Colonic mucosa (tissue), 4 donors: ENCODE results near the gene TMEM269. TPM values are rescaled to one million over a fixed set of nuclear protein-coding genes. Genes with fewer than 3 reads are reported as not detected.

Experiments
- DNase-seq: peaks from one replicate; pipeline ENCODE4 v3.0.0-alpha.2; 2020
- H3K27ac ChIP-seq: fragments of 200-600 bp; one replicate; pipeline ENCODE4 v1.8.0; 2021
- H3K27me3 ChIP-seq: fragments of 200-600 bp; one replicate; pipeline ENCODE4 v1.8.0; 2021
- H3K36me3 ChIP-seq: fragments of 200-600 bp; one replicate; pipeline ENCODE4 v1.8.0; 2021
- H3K4me1 ChIP-seq: fragments of 200-600 bp; one replicate; pipeline ENCODE4 v1.8.0; 2021; ENCODE audit warnings: mild to moderate bottlenecking
- H3K4me3 ChIP-seq: fragments of 200-600 bp; one replicate; pipeline ENCODE4 v1.8.0; 2021
- H3K9ac ChIP-seq, 2 donors: one replicate each; pipeline ENCODE4 v1.7.0; 2013; ENCODE audit warnings: control low read depth in 2 of 2, low read depth in 2 of 2, low read length in 2 of 2
- H3K9me3 ChIP-seq: fragments of 200-600 bp; one replicate; pipeline ENCODE4 v1.8.0; 2021
- intact Hi-C: fragments of 100-400 bp; cut with DNase I; formaldehyde crosslinking; loops from one replicate; pipeline ENCODE4 v1.14.1; 2022
- total RNA-seq, 2 donors: library from RNA; stranded (reverse); fragmentation: NEBNext Ultra II Directional in 1 of 2; extraction: Animal tissue kit (Norgen Biotek cat#: 25700) in 1 of 2; gene quantifications; one replicate each; pipeline ENCODE4 v1.2.1, GENCODE V29; 2021
- TF ChIP-seq, protein P1 (sequence below): fragments of 200-600 bp; IDR thresholded peaks from one replicate; pipeline ENCODE4 v1.8.0; 2022; ENCODE audit warnings: antibody characterized with exemption, mild to moderate bottlenecking
- donor health status: healthy.
- donor health status: DM: no; HTN: no; CAD: no.
- donor health status: DM: no; HTN: no; CAD: no.

Gene TMEM269
- total RNA-seq, 2 donors from 2014 or later: 0.10 TPM; not detected in 1

DNA sequence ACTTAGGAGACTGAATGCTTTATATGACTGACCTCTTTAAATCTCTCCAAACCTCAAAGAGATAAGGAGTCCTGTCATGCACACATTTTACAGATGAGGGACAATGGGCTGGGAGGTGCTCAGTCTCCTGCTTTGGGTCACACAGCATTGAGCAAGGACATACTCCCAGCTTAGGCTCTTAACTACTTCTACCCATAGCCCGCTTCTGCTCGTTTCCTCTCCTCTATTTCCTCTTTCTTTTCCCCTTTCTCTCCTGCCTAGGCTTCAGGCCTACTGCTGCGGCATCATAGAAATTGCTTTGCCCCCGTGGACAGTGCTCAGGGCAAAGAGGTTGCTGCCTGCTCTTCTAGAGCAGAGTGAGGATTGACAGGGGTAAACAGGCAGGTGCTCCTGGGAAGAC is 49.2 kb downstream of the TMEM269 start:
- intact Hi-C loops: no loop called here
- H3K36me3 ChIP-seq: no peaks in the 10 kb centered on the region
- H3K4me1 ChIP-seq: no peaks in the 10 kb centered on the region
- H3K27ac ChIP-seq: no peak overlapping the region
- no peaks in the 10 kb centered on the region for H3K9me3 ChIP-seq
- TF ChIP-seq, protein P1, sequence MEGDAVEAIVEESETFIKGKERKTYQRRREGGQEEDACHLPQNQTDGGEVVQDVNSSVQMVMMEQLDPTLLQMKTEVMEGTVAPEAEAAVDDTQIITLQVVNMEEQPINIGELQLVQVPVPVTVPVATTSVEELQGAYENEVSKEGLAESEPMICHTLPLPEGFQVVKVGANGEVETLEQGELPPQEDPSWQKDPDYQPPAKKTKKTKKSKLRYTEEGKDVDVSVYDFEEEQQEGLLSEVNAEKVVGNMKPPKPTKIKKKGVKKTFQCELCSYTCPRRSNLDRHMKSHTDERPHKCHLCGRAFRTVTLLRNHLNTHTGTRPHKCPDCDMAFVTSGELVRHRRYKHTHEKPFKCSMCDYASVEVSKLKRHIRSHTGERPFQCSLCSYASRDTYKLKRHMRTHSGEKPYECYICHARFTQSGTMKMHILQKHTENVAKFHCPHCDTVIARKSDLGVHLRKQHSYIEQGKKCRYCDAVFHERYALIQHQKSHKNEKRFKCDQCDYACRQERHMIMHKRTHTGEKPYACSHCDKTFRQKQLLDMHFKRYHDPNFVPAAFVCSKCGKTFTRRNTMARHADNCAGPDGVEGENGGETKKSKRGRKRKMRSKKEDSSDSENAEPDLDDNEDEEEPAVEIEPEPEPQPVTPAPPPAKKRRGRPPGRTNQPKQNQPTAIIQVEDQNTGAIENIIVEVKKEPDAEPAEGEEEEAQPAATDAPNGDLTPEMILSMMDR: no peak
- DNase-seq: no peak
- no peak overlapping the region for H3K4me3 ChIP-seq
- H3K9ac ChIP-seq: no peak overlapping the region
- no peaks in the 10 kb centered on the region for H3K27me3 ChIP-seq

DNA sequence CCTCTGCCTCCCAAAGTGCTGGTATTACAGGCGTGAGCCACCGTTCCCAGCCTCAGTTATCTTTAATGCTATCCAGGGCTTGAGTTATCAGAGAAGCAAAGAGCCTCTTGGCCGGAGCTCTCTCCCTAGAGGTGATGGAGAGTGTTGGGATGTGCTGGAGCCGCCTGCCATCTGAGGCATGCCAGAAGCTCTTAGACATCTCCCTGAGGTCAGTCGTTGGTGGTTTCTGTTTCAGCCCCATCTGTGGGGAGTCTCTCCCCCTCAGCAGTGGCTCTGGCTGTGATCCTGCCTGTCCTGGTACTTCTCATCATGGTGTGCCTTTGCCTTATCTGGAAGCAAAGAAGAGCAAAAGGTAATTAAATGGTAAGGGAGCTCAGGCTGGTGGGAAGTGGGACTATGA is 50.0 kb downstream of the TMEM269 start:
- no peak for DNase-seq
- TF ChIP-seq, protein P1: no peak
- Histone ChIP-seq H3K4me1 (no peaks in the 10 kb centered on the region), H3K27ac (no peak overlapping the region), H3K9me3 (no peaks in the 10 kb centered on the region), H3K4me3 (no peak overlapping the region), H3K36me3 (no peaks in the 10 kb centered on the region), H3K9ac (no peak overlapping the region), H3K27me3 (no peaks in the 10 kb centered on the region)
- intact Hi-C loops: no loop called here

DNA sequence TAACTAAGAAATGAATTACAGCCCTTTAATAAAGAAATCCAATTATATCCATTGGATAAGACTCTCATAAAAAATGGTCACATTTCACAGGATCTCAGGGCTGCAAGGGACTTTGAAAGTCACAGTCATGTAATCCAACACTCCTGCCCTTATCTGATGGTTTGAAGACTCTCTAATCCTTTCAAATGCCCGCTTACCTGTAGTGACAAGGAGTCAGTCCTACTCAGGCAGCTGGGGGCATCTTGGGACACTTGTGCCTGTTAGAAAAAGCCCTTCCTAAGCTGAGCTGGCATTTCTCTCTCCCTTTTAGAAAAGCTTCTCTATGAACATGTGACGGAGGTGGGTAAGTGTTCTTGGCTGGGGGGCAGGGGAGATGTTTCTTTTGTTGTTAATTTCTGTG is 50.6 kb downstream of the TMEM269 start:
- H3K4me1 ChIP-seq: no peaks in the 10 kb centered on the region
- H3K36me3 ChIP-seq: no peaks in the 10 kb centered on the region
- intact Hi-C loops: no loop called here
- no peak overlapping the region for H3K27ac ChIP-seq
- no peaks in the 10 kb centered on the region for H3K27me3 ChIP-seq
- H3K9ac ChIP-seq: no peak overlapping the region
- H3K4me3 ChIP-seq: no peak overlapping the region
- TF ChIP-seq, protein P1: no peak
- H3K9me3 ChIP-seq: no peaks in the 10 kb centered on the region
- no peak for DNase-seq

- Histone ChIP-seq H3K4me1 (no peaks in the 10 kb centered on the region), H3K4me3 (no peak overlapping the region), H3K27ac (no peak overlapping the region), H3K27me3 (no peaks in the 10 kb centered on the region), H3K36me3 (no peaks in the 10 kb centered on the region), H3K9me3 (no peaks in the 10 kb centered on the region), H3K9ac (no peak overlapping the region)
- TF ChIP-seq, protein P1: no peak
- DNase-seq: no peak
- intact Hi-C loops: no loop called here
Measured at GRCh38 chr1:42837709-42838108, 52.9 kb downstream of the TMEM269 start.

DNA sequence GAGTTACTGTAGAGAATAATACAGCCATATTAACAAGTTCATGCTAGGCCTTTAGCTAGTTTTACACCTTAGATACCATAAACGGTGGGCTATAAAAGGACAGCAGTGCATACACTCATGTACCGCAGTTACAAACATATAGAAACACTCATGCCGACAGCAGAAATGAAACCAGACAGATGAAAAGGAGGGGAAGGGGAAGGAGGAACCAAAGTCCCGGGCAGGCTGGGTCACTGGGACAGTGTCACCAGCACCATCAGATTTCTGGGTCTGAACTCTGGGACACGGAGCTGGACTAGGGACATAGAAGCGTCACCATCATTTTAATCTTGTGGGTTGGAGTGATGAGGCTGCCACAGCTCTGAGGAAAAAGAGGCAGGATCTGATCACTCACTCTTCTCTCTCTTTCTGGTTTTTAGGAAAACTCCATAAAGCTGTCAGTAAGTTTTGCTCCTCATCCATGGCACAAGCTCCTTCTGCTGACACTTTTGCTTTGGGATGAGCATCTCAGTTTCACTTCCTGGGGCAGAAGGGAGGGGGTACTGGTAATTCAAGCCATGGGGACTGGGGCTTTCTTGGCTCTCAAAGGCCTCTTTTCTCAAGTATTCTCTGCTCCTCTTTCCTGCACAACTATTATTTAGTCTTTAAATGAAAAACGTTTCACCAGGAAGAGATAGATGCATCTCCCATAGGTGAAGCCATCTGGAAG is 53.8 kb downstream of the TMEM269 start:
- intact Hi-C loops: no loop called here
- no peak for DNase-seq
- H3K9ac ChIP-seq: no peak overlapping the region
- H3K4me1 ChIP-seq: no peaks in the 10 kb centered on the region
- H3K9me3 ChIP-seq: no peaks in the 10 kb centered on the region
- H3K27ac ChIP-seq: no peak overlapping the region
- TF ChIP-seq, protein P1: no peak
- H3K36me3 ChIP-seq: no peaks in the 10 kb centered on the region
- H3K4me3 ChIP-seq: no peak overlapping the region
- no peaks in the 10 kb centered on the region for H3K27me3 ChIP-seq
